ENCODE measurements around the gene EFHC1.

EFHC1 gene

DNA sequence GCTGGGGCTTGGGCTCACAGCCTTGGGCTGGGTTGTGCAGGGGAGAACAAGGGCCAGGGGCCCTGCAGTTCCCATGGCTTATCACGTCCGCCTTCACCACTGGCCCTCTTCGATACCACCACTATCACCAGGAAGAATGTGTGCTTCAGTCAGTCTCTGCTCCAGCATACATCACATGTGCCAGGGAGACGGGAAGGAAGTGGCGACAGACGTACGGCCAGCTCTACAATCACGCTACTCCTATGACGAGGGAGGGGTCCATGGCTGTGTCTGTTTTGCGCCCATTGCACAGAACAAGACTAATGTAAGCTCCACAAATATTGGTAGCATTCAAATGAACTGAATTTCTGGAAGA lies 84.6 kb downstream of the EFHC1 start:
- peak; percentile 86 for DNase-seq

DNA sequence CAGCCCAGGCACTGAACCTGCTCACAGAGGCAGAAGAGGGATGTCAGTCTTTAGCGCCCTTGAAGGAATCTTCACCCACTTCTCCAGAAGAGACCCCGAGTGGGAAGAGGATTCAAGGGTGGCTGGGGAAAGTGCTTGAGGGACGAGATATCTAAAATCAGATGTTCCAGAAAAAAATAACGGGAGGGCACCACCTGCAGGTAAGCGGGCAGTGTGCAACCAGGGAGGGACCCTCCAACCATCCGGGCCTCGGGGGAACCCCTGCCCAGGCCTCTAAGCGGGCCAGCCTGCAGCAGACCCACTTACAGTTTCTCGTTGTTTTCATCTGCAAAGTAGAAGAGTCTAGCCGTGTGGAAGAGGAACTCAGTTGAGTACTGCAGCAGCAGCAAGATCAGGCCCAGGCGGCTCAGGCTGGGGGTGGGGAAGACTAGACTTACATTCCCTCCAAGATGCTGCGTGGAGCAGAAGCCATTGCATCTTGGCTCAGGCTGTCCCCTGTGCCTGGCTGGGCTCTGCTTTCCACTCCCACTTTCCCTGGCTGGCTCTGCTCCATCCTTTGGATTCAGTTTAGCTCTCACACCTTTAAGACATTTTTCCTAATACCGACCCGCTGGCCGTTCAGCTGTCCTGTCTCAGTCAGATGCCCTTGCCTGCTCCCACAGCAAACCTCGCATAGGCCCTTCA lies 85.7 kb downstream of the EFHC1 start:
- peak; percentile 17 for DNase-seq

DNA sequence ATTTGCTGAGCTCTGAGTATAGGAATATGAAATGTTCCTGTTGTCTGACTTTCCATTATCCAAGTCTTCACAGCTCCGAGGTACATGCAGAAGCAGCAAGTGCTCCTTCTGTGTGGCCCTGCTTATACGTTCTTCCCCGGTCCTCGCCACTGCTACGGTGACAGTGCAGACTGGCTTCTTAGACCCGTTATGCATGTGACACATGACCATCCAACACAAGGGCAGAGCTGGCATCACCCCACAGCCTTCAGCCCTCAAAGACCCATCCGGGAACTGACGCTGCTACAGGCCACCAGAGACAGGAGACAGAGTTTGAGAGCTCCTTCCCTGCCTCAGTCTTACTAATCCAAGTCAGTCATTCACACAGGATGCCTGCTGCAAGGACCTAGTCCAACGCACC lies 86.3 kb downstream of the EFHC1 start:
- no peak for DNase-seq

DNA sequence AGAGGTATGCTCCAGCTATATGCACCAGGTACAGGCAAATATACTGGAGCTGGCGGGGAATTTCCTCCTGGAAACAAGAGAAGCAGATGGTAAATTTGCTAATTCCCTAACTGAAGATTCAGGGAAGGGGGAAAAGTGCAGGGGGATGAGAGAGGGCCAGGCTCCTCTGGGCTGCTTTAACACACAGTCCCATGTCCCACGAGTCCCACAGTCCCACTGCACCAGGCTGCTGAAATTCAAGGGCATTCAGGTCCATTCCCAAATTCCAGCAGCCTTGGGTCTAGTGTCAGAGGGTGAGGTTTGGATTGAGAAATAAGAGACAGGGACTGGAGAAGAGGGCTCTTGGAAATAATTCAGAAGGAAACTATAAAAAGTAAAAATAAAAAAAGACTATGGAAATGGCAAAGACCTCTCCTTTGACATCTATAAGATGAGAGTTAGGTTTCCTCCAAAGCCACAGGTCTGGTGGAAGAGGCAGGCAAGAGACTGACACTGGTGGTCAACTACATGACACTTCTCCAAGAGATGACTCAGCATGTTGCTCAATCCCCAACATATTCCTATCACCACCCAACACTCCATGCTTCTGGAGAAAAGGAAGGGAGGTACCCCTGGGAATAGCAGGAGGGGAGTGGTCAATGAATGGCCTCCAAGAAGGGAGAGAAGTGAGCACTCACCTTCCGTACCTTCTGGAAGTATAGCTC lies 87.6 kb downstream of the EFHC1 start:
- no peak for DNase-seq

DNA sequence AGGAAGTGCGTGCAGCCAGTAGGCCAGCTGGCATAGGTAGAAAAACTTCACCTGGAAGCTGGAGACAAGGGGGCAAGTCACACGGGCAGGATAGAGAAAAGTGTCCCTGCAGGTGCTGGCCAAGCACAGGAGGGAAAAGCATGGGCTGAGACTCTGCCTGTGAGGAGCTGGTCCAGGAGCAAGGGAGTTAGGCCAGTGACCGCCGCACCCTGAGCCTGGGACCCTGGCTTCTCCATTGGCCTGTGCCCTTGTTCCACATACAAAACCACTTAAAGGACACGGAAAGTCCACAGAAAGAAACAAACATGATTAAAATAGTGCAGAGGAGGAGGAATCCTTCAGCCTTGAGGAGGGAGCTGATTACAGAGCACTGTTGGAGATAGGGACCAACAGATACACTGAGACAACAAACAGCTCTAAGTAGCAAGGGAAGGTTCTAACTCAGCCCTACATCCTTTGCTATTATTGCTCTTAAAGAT lies 88.2 kb downstream of the EFHC1 start:
- no peak for DNase-seq

DNA sequence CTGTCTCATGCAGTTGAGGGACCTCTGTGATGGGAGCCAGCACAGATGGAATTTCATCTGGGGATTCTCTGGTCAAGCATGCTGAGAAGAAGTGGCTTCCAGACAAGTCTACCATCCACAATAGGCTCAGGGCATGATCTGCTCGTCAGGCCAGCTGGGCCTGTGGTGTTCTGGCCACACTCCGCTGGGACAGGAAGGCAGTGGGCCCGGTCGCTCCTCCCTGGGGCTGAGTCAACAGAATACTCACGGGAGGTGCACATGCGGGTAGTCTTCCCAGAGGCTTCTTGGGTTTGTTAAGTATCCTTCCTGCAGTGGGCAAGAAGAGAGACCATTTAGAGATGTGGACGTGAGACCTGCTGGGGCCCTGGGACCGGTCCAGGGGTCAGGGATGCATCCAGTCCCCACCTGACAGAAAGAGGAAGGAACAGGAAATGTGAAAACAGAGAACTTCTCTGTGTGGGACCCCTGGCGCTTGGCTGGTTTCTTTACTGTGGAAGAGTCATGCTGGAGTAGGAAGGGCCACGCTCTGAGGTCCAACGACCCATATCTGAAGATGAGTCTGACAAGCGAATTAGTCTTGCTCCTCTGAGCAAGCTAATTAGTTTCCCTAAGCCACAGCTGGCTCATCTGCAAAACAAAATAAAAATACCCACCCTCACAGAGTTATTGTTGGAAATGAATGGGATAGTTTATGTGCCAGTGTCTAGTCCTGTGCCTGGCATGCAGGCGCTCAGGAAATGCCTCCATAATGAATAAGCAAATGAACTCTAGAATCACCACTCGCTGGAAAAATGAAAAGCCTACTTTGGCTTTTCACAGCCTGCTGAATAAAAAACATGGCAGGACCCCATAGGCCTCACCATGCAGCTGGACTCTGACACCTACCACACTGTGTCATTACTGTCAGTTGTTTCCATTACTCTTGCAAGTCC lies 89.4 kb downstream of the EFHC1 start:
- DNase-seq, result no peak

DNA sequence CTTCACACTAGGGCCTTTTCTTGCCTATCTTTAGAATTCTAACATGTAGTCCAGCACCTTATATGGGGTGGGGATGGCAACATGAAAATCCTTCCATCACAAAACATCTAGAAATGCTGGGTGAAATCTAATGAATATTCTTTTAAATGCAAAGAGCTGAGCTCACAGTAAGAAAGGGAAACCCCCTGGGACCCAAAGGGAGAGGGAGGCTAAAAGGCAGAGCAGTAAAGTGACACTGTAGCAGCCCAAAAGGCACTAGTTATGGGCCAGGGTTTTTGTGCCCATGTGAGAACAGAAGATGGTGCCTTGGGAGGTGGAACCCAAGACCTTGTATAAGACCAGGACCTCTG lies 90.0 kb downstream of the EFHC1 start:
- DNase-seq, result no peak

DNA sequence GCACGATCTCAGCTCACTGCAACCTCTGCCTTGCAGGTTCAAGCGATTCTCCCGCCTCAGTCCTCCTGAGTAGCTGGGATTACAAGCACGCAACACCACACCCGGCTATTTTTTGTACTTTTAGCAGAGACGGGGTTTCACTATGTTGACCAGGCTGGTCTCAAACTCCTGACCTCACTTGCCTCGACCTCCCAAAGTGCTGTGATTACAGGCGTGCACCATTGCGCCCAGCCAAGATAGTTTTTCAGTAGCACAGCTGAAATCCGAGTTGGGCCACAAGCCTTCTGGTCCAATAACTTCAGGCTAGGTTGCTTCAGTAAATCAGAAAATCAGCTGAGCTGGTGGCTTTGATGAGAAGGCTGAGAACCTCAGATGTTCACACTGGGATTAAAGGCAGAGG lies 91.0 kb downstream of the EFHC1 start:
- DNase-seq, result no peak

DNA sequence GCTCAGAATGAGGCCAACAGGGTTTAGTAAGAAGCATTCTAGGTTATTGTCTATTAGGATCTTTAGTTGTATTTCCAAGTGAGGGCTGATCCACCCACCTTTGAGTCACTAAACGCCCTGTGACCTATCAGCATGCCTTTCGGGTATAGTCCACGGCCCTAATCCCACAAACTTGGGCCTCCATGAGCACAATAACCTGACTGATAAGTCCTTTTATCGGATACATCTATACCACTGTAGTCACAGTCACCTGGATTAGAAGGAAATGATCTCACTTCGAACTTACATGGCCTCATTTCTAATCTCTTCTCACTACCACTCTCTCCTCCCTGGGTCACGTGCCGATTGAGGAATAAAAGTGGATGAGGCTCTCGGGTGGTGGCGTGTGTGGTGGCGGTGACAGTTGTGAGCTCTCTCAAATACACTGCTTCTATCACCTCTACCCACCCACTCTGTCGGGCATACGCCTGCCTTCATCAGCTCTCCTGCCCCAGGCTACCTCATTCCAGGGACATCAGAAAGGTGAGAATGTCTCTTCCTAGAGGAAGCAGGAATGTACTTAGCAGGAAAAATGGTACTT lies 91.5 kb downstream of the EFHC1 start:
- DNase-seq, result no peak

DNA sequence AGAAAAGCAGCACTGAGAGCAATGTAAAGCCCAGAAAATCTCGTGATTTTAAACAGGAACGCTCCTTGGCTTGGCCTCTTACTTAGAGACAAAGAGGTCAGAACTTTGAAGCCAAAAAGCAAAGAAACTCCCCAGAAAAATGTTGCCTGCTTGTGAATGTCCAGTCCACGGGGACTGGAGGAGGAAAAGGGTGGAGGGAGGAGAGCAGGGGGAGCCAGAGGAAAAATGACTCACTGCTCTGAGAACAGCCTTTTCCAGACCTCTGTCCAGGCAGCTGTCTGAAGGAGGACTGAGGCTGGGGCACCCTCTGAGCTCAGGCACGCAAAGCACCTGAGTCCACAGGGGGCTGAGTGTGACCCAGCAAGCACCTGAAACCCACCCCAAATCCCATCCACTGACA lies 92.1 kb downstream of the EFHC1 start:
- DNase-seq, result no peak

DNA sequence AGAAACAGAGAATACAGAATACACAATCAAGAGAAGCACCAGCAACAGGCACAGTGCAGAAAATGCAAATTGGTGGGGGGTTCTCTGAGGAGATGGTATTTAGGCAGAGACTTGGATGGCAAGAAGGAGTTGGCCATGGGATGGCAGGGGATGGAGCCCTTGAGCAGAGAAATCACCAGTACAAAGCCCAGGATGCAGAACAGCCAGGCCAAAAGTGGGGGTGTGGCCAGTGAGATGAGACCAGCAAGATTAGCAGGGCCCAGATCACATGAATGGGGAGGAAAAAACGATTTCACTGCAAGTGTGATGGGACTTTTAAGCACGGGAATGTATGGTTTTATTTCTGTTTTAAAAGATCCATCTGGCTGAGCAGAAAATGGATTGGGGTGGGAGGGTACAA lies 93.3 kb downstream of the EFHC1 start:
- DNase-seq, result peak; percentile 40

DNA sequence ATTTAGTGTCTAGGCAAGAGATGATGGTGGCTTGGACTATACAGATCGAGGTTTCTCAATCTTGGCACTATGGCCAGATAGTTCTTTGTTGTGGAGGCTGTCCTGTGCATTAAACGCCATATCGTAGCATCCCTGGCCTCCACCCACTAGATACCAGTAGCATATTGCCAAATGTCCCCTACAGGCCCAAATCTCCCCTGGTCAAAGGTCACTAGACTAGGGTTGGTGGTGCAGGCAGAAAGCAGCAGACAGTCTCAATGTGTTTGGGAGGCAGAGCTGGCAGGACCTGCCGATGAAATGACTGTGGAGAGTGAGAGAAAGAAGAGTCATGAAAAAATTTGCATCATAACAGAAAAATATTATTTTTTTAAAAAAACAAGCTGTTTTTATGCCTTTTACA lies 93.8 kb downstream of the EFHC1 start:
- no peak for DNase-seq

DNA sequence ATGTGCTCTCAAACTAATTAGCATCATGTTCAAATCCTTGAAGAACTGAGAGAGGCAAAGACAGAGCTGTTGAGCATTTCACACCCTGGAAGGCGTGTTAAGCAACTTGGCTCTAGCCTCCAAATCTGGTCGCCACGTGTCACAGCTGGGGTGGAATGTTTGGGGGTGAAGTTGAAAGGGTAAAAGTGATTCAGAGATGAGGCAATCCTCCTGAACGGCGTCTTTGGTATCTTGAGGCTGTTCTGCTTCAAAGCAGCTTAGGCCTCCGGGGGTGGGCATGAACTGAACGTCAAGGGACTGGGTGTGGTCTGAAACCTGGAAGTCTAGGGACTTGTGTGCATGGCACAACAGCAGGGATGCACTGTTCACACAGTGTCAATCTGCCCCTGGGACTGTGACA lies 94.4 kb downstream of the EFHC1 start:
- DNase-seq, result no peak

DNA sequence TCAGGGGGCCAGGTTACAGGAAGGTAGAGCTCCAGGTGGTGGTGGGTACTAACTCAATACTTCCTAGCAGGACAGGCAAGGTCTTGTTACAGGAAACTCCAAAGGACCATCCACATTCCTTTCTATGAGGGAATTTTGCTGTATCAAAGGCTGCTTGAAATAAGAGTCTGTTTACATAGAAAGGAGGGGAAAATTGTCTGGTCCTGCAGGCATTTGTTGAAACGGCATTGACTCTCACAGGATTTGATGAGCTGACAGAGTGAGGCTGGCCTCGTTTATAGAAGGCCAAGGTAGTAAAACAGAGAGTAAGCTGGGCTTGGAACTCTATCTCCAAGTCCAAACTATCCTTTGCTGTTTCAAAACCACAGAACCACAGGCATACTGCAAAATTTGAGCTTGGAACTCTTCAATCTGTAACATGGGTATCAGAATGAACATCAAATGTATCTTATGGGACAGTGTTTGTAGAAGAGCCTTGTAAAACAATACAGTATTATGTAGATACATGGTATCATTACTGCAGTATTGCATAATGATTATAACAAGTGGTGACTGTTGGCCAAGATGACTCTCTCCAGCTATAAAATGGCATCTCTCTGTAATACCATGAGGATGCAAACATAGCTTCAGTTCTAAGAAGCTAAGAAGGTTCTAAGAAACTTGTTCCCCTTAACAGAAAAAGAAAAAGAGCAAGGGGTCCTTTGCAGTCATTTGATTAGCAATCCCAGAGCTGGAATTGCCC lies 95.2 kb downstream of the EFHC1 start:
- no peak for DNase-seq

DNA sequence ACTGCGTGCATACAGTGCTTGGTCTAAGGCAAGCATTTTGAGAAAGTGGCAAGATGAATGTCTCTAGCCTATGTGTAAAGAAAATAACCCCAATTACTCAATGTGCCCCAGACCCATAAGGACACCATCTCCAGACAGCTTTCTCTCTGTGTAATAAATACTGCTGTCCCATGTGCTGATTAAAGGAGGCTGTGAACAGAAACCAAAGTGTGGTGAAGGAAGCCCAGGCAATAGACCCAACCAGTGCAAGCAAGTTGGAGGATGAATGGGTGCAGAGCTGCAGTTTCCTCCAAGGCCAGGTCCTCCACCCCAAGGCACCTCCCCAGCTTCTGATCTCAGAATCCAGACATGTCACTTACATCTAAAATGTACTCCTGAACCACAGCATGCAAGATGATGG lies 96.1 kb downstream of the EFHC1 start:
- DNase-seq, result no peak

DNA sequence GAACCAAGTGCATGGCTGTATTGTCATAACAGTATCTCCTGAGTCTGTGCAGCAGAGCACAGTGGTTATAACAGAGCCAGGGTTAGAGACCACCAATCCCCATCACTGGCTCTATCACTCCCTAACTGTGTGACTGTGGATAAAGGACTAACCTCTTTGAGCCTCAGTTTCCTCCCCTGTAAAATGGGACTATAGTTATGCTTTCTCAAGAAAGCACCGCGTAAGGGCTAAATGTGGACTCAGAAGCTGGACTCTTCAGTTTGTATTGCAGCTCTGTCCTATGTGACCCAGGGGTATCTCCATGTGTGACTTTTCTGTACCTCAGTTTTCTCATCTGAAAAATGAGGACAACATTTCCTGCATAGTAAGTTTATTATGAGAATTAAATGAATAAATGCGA lies 96.8 kb downstream of the EFHC1 start:
- DNase-seq, result no peak

DNA sequence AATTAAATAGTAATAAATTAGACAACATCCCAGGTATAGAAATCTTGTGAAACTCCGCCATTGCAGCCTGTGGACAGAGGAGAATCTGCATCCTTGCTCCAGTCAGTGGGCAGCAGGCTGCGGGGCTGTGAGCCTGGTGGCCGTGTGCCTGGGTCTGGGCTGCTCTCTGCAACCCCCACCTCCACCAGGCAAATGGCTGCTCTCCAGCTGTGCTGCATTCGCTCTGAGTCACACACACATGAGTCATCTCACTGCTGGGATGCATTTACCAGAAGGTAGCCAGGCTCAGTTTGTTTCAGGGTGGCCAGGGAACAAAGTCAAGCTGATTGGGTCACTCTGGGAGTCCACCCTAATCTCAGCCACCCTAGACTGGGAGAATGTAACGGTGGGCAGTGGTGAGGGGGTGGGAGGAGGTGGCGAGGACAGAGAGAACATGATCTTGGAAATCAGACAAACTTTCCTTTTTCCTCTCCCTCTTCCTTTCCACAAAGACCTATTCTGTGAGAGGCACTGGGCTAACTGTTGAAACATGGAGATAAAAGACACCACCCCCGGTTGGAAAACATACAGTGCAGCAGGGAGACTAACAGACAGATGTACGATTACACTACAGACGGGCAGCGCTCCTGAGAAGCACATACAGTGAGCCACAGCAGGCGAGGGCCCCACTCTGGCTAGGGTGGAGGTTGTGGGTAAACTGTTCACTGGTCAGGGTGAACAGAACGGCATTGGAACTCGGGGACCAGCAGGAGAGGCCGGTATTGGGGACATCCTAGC lies 97.5 kb downstream of the EFHC1 start:
- DNase-seq, result peak; percentile 80

DNA sequence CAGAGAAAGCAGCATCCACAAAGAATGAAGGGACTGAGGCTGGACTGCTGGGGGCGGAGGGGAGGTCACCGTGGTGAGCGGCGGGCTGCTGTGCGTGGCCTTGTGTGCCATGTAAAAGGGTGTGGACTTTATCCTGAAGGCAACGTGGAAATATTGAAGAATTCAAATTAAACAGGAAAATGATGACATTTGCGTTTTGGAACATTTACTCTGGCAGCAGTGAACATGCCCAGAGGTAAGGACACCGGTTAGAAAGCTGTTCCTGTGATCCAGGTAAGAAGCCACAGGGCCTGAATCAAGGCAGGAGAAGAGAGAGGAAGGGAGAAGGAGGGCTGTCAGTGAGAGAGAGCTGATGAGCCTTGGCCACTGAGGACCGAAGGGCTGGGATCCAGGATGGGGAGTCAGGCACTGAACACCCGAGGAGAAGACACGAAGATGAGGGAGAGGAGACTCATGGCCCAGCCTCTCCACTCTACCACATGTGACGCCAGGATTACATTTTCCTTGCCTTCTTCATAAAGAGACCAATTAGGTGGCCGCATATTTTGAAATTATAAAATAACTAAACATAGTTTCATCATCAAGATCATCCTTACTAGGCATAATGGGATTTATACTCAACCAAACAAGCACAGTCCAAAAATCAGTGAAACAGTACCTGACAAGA lies 98.3 kb downstream of the EFHC1 start:
- DNase-seq, result no peak

DNA sequence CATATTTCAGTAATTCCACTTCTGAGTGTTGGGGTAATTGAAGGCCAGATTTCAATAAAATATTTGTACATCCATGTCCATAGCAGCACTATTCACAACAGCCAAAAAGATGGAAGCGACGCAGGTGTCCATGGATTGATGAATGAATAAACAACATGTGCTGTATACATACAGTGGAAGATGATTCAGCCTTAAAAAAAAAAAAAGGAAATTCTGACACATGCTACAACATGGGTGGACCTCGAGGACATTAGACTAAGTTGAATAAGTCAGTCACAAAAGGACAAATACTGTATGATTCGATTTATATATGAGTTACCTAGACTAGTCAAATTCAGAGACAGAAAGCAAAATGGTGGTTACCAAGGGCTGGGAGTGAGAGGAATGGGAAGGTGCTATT lies 99.5 kb downstream of the EFHC1 start:
- DNase-seq, result no peak

DNA sequence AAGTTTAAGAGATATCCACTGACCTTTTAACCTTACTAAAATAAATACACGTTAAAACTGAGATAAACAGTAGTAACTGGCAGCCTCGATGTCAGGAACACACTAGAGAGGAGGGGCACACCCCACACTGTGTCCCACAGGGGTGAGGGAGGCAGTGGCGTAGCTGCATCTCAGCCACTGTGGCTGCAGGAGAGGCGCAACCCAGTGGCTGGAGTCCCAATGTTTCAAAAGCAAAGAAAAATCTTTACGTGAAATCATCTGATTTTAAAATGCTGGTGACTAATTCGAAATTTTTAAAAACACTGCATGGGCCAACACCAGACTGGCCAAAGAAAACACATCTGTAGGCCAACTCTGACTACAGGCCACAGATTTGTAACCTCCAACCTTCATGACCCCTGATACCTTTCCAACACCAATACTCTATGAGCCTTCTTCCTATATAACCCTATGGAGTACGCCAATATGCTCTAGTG lies 102.0 kb downstream of the EFHC1 start:
- DNase-seq, result no peak

DNA sequence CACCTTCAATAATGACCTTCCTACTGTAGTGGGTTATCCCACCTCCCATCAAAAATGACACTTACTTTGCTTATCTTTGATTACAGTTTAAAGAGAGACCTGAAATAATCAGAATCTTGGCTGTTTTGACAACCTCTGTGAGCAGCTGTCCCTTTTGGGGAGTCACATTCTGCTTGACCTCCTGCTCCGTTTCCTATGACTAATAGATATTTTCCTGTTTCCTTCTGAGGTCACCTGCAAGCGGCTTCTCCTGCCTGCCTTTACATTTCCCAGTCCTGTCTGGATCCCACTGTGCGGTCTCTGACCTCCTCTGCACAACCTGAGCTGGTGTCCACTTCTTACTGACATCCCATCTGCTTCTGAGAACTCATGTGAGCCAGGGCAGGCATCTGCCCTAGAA lies 102.5 kb downstream of the EFHC1 start:
- DNase-seq, result no peak
